ENCODE measurements around the gene MAOA.

GRCh38 chrX:43641691-43642090 is 14.4 kb upstream of the MAOA start:
- TF ChIP-seq CTCF (IDR thresholded peaks at IDR 0.05) (no peak), POLR2A (IDR thresholded peaks at IDR 0.05) (no peak)
